OCI-LY1 (cell line): Measurements from ENCODE around the gene SFT2D3.

Experiments
- CTCF ChIP-seq: fragments of 200-600 bp; sonication (generic), shearing (Covaris generic); IDR thresholded peaks from 2 replicates; pipeline ENCODE4 v1.5.1; 2017; ENCODE audit warnings: mild to moderate bottlenecking, antibody characterized with exemption, low read length, moderate library complexity, mixed read lengths
- EZH2 ChIP-seq: fragments of 200-600 bp; sonication (generic), shearing (Covaris generic); IDR thresholded peaks from 2 replicates; pipeline ENCODE4 v1.8.0; 2017; ENCODE audit warnings: borderline replicate concordance, mixed run types, mild to moderate bottlenecking, antibody characterized with exemption, low read length, moderate library complexity, mixed read lengths

DNA sequence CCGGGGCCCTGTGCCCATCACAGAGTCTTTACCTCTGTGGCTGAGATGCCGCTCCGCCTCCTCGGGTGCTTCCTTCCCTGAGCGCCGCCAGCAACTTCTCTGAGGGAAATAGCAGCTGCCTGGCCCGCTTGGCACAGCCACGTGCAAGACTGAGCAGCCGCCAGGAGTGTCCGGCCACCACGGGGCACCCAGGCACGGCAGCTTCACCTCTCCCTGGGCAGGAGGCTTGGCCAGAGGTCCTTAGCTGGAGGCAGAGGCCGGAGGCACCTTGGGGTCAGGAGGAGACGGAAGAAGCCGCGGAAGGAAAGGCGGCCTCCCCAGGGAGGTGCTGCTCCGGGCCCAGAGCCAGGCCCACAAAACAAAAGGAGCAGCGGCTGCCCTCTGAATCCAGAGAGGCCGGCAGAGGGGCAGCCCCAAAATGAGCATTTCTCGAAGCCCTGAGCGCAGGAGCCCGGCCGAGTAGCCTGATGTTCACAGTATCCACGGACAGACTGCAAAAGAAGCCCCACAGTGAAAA is 20.0 kb upstream of the SFT2D3 start:
- TF ChIP-seq CTCF (no peak), EZH2 (no peak)
